Stimulated activated naive CD8-positive, alpha-beta T cell treated with anti-CD3 and anti-CD28 coated beads, Interleukin-15, Interleukin-2, amounts not matched to agents 100 ng/mL and 50 ng/mL, for 24 hours (primary cell): ENCODE measurements around the gene GCLC.
"Not testable (repeated sequence)": the region's sequence is repeated elsewhere in the genome, so short reads cannot be mapped to it uniquely, and the experiment has no call there.

Experiments
- H3K27ac Mint-ChIP-seq: one replicate; pipeline ENCODE4 v1.8.0; 2021; ENCODE audit warnings: mild to moderate bottlenecking, mixed read lengths
- H3K27me3 Mint-ChIP-seq: one replicate; pipeline ENCODE4 v1.8.0; 2021; ENCODE audit warnings: mixed read lengths
- H3K36me3 Mint-ChIP-seq: one replicate; pipeline ENCODE4 v1.8.0; 2021; ENCODE audit warnings: low read depth, mixed read lengths
- H3K4me1 Mint-ChIP-seq: one replicate; pipeline ENCODE4 v1.8.0; 2021; ENCODE audit warnings: low read depth, mixed read lengths
- H3K4me3 Mint-ChIP-seq: one replicate; pipeline ENCODE4 v1.8.0; 2021; ENCODE audit warnings: mild to moderate bottlenecking, mixed read lengths
- H3K9me3 Mint-ChIP-seq: one replicate; pipeline ENCODE4 v1.8.0; 2021; ENCODE audit warnings: mixed read lengths

Gene GCLC

GRCh38 chr6:53496797-53497375 lies 48.0 kb downstream of the GCLC start:
- H3K27ac Mint-ChIP-seq, result no peak overlapping the region
- H3K4me1 Mint-ChIP-seq, result peaks cover 20% of the 10 kb centered on the region
- H3K4me3 Mint-ChIP-seq, result no peak overlapping the region
- no peaks in the 10 kb centered on the region for H3K9me3 Mint-ChIP-seq
- peaks cover 11% of the 10 kb centered on the region for H3K27me3 Mint-ChIP-seq
- H3K36me3 Mint-ChIP-seq, result peaks cover 21% of the 10 kb centered on the region

GRCh38 chr6:53495506-53496499 lies 49.1 kb downstream of the GCLC start:
- peaks cover 17% of the 10 kb centered on the region for H3K36me3 Mint-ChIP-seq
- peaks cover 20% of the 10 kb centered on the region for H3K4me1 Mint-ChIP-seq
- H3K4me3 Mint-ChIP-seq, result no peak overlapping the region
- H3K9me3 Mint-ChIP-seq, result no peaks in the 10 kb centered on the region
- H3K27ac Mint-ChIP-seq, result no peak overlapping the region
- peaks cover 15% of the 10 kb centered on the region for H3K27me3 Mint-ChIP-seq

GRCh38 chr6:53494076-53494475 lies 50.8 kb downstream of the GCLC start:
- H3K27me3 Mint-ChIP-seq, result peaks cover 22% of the 10 kb centered on the region
- H3K27ac Mint-ChIP-seq, result no peak overlapping the region
- H3K4me3 Mint-ChIP-seq, result no peak overlapping the region
- no peaks in the 10 kb centered on the region for H3K9me3 Mint-ChIP-seq
- H3K4me1 Mint-ChIP-seq, result peaks cover 20% of the 10 kb centered on the region
- H3K36me3 Mint-ChIP-seq, result peaks cover 5% of the 10 kb centered on the region

DNA sequence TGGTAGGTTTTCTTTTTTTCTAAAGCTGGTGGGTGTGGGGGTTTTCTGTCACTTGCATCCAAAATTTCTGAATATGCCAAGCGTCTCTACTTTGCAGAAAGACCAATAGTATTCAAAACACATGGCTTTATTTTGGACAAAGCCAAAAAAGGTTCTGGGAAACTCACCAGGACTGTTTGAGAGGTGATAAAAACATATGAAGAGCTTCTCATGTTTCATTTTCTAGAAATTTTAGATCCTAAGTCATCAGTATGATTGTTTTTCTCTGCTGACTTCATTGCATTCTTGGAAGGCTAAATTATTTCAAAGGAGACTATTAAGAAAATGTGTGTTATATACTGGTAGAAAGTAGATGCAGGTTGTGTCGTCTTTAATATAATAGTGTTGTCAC lies 51.3 kb downstream of the GCLC start:
- peaks cover under 1% of the 10 kb centered on the region for H3K36me3 Mint-ChIP-seq
- peaks cover 22% of the 10 kb centered on the region for H3K27me3 Mint-ChIP-seq
- H3K4me1 Mint-ChIP-seq, result peaks cover 20% of the 10 kb centered on the region
- H3K27ac Mint-ChIP-seq, result no peak overlapping the region
- no peaks in the 10 kb centered on the region for H3K9me3 Mint-ChIP-seq
- H3K4me3 Mint-ChIP-seq, result no peak overlapping the region

- Mint-ChIP-seq H3K4me1 (peaks cover 20% of the 10 kb centered on the region), H3K27me3 (peaks cover 22% of the 10 kb centered on the region), H3K27ac (no peak overlapping the region), H3K36me3 (no peaks in the 10 kb centered on the region), H3K9me3 (no peaks in the 10 kb centered on the region), H3K4me3 (no peak overlapping the region)
Observed at GRCh38 chr6:53492860-53493634, 51.9 kb downstream of the GCLC start.

- H3K27me3 Mint-ChIP-seq, result peaks cover 29% of the 10 kb centered on the region
- no peak overlapping the region for H3K4me3 Mint-ChIP-seq
- H3K4me1 Mint-ChIP-seq, result peaks cover 13% of the 10 kb centered on the region
- H3K36me3 Mint-ChIP-seq, result no peaks in the 10 kb centered on the region
- no peaks in the 10 kb centered on the region for H3K9me3 Mint-ChIP-seq
- no peak overlapping the region for H3K27ac Mint-ChIP-seq
Observed at GRCh38 chr6:53487080-53487479, 57.8 kb downstream of the GCLC start.

DNA sequence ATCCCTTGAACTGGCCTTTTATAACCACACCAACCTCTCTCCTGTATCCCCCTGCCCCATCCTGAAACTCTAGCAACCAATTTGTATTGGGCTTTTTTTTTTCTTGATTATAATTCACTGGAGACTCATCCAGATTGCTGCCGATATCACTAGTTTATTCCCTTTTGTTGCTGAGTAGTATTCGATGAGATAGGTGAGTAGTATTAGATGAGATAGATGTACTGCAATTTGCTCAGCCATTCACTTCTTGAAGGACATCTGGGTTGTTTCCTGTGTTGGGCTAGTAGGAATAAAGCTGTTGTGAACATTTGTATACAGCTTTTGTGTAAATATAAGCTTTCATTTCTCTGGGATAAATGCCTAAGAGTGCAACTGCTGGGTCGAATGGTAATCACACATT lies 58.2 kb downstream of the GCLC start:
- Mint-ChIP-seq H3K4me1 (peaks cover 17% of the 10 kb centered on the region), H3K36me3 (no peaks in the 10 kb centered on the region), H3K4me3 (no peak overlapping the region), H3K9me3 (no peaks in the 10 kb centered on the region), H3K27ac (no peak overlapping the region), H3K27me3 (peaks cover 25% of the 10 kb centered on the region)

DNA sequence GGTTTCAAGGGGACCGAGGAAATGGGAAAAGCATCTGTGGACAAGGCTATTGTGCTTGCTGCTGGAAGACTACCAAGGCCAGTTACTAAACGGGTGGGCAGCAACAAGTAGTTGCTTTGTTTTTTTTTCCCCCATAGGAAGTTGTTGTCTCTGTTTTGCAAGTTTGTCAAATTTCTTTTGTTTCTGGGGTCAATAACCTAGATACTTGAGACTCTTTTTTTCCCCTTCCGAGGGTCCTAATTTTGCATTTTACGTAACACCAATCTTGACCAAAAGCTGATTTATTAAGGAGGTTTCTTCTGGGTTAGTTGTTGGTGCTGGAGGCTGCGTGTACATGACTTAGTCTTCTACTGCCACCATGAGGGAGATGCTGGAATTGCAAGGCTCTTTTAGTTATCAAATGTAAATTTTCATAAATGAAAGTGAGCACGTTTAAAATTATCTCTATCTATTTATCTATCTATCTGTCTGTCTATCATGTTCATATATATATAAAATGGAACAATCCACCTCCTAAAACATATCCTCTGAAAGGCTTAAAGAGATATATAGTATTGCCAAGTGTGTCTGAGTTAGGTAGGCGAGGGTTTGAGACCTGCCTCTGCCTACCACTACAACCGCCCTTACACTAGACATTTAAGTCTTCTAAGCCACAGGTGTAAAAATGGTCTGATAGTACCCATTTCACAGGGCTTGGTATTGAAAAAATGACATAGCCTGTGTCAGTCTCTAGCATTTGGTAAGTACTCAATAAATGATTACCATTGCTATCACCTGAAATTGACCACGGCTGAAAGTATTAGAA lies 60.2 kb downstream of the GCLC start:
- H3K36me3 Mint-ChIP-seq, result no peaks in the 10 kb centered on the region

GRCh38 chr6:53483423-53484353 lies 61.2 kb downstream of the GCLC start:
- Mint-ChIP-seq H3K27ac (no peak overlapping the region), H3K4me3 (peak overlapping the region; percentile 6), H3K4me1 (peaks cover 25% of the 10 kb centered on the region), H3K9me3 (no peaks in the 10 kb centered on the region), H3K36me3 (no peaks in the 10 kb centered on the region), H3K27me3 (peaks cover 16% of the 10 kb centered on the region)

More for the DNA sequence above, 60.2 kb downstream of the GCLC start:
- H3K27me3 Mint-ChIP-seq, result peaks cover 21% of the 10 kb centered on the region
- no peaks in the 10 kb centered on the region for H3K9me3 Mint-ChIP-seq
- H3K27ac Mint-ChIP-seq, result no peak overlapping the region
- peaks cover 25% of the 10 kb centered on the region for H3K4me1 Mint-ChIP-seq
- H3K4me3 Mint-ChIP-seq, result no peak overlapping the region

DNA sequence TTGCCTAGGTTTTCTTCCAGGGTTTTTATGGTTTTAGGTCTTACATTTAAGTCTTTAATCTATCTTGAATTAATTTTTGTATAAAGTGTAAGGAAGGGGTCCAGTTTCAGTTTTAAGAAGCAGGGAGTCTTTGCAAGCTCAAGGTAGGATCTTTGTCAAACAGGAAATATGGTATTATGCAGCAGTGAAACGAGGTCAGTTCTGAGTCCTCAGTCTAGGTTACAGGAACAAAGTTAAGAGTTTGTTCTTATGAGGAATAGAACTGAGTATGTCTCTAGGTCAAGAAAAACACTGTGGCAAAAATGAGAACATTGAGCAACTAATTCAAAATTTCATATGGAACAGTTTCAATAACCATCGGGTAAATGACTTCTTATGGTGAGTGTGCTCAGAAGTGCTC lies 63.6 kb downstream of the GCLC start:
- Mint-ChIP-seq H3K27me3 (peaks cover under 1% of the 10 kb centered on the region), H3K27ac (no peak overlapping the region), H3K36me3 (no peaks in the 10 kb centered on the region), H3K9me3 (no peaks in the 10 kb centered on the region), H3K4me3 (no peak overlapping the region), H3K4me1 (peaks cover 25% of the 10 kb centered on the region)

- not testable (repeated sequence) for H3K9me3 Mint-ChIP-seq, H3K4me3 Mint-ChIP-seq, H3K27ac Mint-ChIP-seq, H3K36me3 Mint-ChIP-seq, H3K27me3 Mint-ChIP-seq
- H3K4me1 Mint-ChIP-seq, result peaks cover 25% of the 10 kb centered on the region
Observed at GRCh38 chr6:53480774-53481173, 64.1 kb downstream of the GCLC start.

DNA sequence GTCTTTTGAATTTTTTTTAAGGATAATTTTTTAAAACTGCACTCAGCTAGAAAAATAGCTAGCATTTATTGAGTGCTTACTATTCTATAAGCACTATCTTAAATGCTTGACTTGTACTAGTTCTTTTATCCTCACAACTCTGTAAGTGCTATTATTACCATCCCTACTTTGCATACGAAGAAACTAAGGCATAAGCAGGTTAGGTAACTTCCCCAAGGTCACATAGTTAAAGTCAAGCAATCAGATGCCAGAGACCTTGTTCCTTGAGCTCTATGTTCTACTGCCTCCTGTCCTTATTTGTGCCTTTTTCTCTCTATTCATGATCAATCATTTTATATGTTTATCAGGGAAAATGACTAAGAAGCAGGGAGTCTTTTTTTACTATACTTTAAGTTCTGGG lies 65.0 kb downstream of the GCLC start:
- H3K27ac Mint-ChIP-seq, result no peak overlapping the region
- H3K36me3 Mint-ChIP-seq, result no peaks in the 10 kb centered on the region
- H3K4me1 Mint-ChIP-seq, result peaks cover 25% of the 10 kb centered on the region
- no peaks in the 10 kb centered on the region for H3K27me3 Mint-ChIP-seq
- H3K4me3 Mint-ChIP-seq, result no peak overlapping the region
- H3K9me3 Mint-ChIP-seq, result no peaks in the 10 kb centered on the region

GRCh38 chr6:53476964-53477363 lies 67.9 kb downstream of the GCLC start:
- H3K4me1 Mint-ChIP-seq, result peaks cover 11% of the 10 kb centered on the region
- no peaks in the 10 kb centered on the region for H3K27me3 Mint-ChIP-seq
- H3K36me3 Mint-ChIP-seq, result no peaks in the 10 kb centered on the region
- no peaks in the 10 kb centered on the region for H3K9me3 Mint-ChIP-seq
- H3K4me3 Mint-ChIP-seq, result no peak overlapping the region
- no peak overlapping the region for H3K27ac Mint-ChIP-seq
